K562 (cell line): ENCODE results near the gene FOXL2NB. TPM values are rescaled to one million over a fixed set of nuclear protein-coding genes. Genes with fewer than 3 reads are reported as not detected.

Experiments
- ATAC-seq: fragments of 200-7000 bp; cut with Tn5 transposase; 3 replicates; pipeline ENCODE4 v1.9.1; 2020; ENCODE audit warnings: moderate library complexity
- BruUV-seq: library from RNA; stranded (reverse); fragments of 400-500 nt; replicated peaks from 2 replicates; lab custom pipeline; 2021; lab: Mats Ljungman, UMichigan
- CTCF ChIA-PET: fragments of 300-600 bp; formaldehyde crosslinking; extraction: SDS; loops from one replicate; lab custom pipeline; 2021; ENCODE audit warnings: low intra/inter-chr PET ratio; lab: Yijun Ruan, JAX
- POLR2A ChIA-PET: fragments of 300-600, 350-650 bp; sonication (Branson Sonifier 250); formaldehyde crosslinking; extraction: SDS; loops from one replicate; lab custom pipeline; 2021; ENCODE audit warnings: antibody characterized with exemption, inconsistent platforms; lab: Yijun Ruan, JAX
- DNase-seq, 4 experiments: peaks; one replicate each; pipeline versions ENCODE4 v3.0.0 to v3.0.0-alpha.2; 2011 to 2018; ENCODE audit warnings: low spot score in 3 of 4, mixed read lengths in 3 of 4; ENCODE audit errors: extremely low read depth in 1 of 4
- FAIRE-seq: peaks from 2 replicates; lab custom pipeline; 2011; peaks lifted over from hg19 to GRCh38; lab: Jason Lieb, UNC
- H2AFZ ChIP-seq: 2 replicates; pipeline ENCODE4 v1.6.0; 2011; ENCODE audit warnings: low read depth, low read length, control low read depth, inconsistent platforms
- H3K27ac ChIP-seq: fragments of 200-600 bp; 3 replicates; pipeline ENCODE4 v1.8.0; 2011; ENCODE audit warnings: low read depth, mild to moderate bottlenecking, control low read depth, inconsistent platforms, low read length, moderate library complexity, mixed read lengths; ENCODE audit errors: extremely low read depth
- H3K27me3 ChIP-seq, 2 experiments: fragments of 300-600 bp in 1 of 2; 2 replicates in 1 of 2; 3 replicates in 1 of 2; pipeline versions ENCODE4 v1.6.0 to v1.8.0; 2011; ENCODE audit warnings: inconsistent platforms in 2 of 2, low read length in 2 of 2, mild to moderate bottlenecking in 1 of 2, mixed read lengths in 1 of 2, moderate library complexity in 1 of 2; ENCODE audit not compliant: control insufficient read depth in 2 of 2, insufficient read depth in 2 of 2
- H3K36me3 ChIP-seq: fragments of 300-600 bp; 3 replicates; pipeline ENCODE4 v1.8.0; 2011; ENCODE audit warnings: mild to moderate bottlenecking, low read length, inconsistent platforms; ENCODE audit not compliant: control insufficient read depth, insufficient read depth
- H3K4me1 ChIP-seq, 2 experiments: fragments of 200-600 bp in 1 of 2; replicated peaks in 1 of 2; 2 replicates in 1 of 2; 3 replicates in 1 of 2; pipeline versions ENCODE4 v1.5.1 to v1.8.0; 2011; ENCODE audit warnings: inconsistent platforms in 2 of 2, low read length in 2 of 2, mild to moderate bottlenecking in 1 of 2, mixed read lengths in 1 of 2, moderate library complexity in 1 of 2; ENCODE audit not compliant: control insufficient read depth in 2 of 2, insufficient read depth in 2 of 2
- H3K4me2 ChIP-seq: 2 replicates; pipeline ENCODE4 v1.6.1; 2011; ENCODE audit warnings: low read length, control low read depth, inconsistent platforms, mixed read lengths; ENCODE audit not compliant: insufficient read depth
- H3K4me3 ChIP-seq: fragments of 200-600 bp; sonication (generic), shearing (Covaris generic); 2 replicates; pipeline ENCODE4 v1.5.1; 2016; ENCODE audit warnings: control low read depth, inconsistent platforms
- H3K79me2 ChIP-seq: fragments of 200-600 bp; 3 replicates; pipeline ENCODE4 v1.8.0; 2011; ENCODE audit warnings: low read length, inconsistent platforms; ENCODE audit not compliant: control insufficient read depth, insufficient read depth
- H3K9ac ChIP-seq, 2 experiments: 2 replicates each; pipeline versions ENCODE4 v1.6.0 to v1.6.1; 2011; ENCODE audit warnings: low read depth in 2 of 2, low read length in 2 of 2, control low read depth in 1 of 2, inconsistent platforms in 1 of 2, mild to moderate bottlenecking in 1 of 2, mixed read lengths in 1 of 2; ENCODE audit not compliant: insufficient read depth in 1 of 2
- H3K9me1 ChIP-seq: one replicate; pipeline ENCODE4 v1.6.0; 2011; ENCODE audit warnings: inconsistent platforms, mild to moderate bottlenecking, low read length, moderate library complexity; ENCODE audit not compliant: control insufficient read depth, insufficient read depth
- H3K9me3 ChIP-seq: replicated peaks from 2 replicates; pipeline ENCODE4 v1.5.1; 2011; ENCODE audit warnings: low read depth, low read length, inconsistent platforms; ENCODE audit not compliant: control insufficient read depth, insufficient read depth
- H4K20me1 ChIP-seq: replicated peaks from 2 replicates; pipeline ENCODE4 v1.6.1; 2011; ENCODE audit warnings: low read length, inconsistent platforms, mixed read lengths; ENCODE audit not compliant: control insufficient read depth, insufficient read depth
- NCOA4 ChIP-seq: fragments of 450-650 bp; IDR thresholded peaks from 2 replicates; pipeline ENCODE4 v1.6.1; 2018; ENCODE audit warnings: mild to moderate bottlenecking; ENCODE audit not compliant: partially characterized antibody
- PKNOX1 ChIP-seq: fragments of 450-650 bp; IDR thresholded peaks from 2 replicates; pipeline ENCODE4 v1.6.1; 2016
- PPARD ChIP-seq: fragments of 250-450 bp; sonication (Bioruptor Pico); IDR thresholded peaks from 2 replicates; pipeline ENCODE4 v1.8.0; 2022; ENCODE audit warnings: inconsistent platforms, mild to moderate bottlenecking, moderate library complexity
- SFPQ ChIP-seq: fragments of 200-400 bp; formaldehyde crosslinking; IDR thresholded peaks from 2 replicates; pipeline ENCODE4 v1.6.1; 2017; ENCODE audit warnings: mild to moderate bottlenecking, low read depth, low read length, moderate library complexity
- SNRNP70 ChIP-seq: fragments of 200-400 bp; formaldehyde crosslinking; optimal IDR thresholded peaks from 2 replicates; pipeline ENCODE3; 2017; ENCODE audit warnings: low read depth, low read length
- SPI1 ChIP-seq: IDR thresholded peaks from 2 replicates; pipeline ENCODE4 v1.6.1; 2011; ENCODE audit warnings: low read depth, low read length, control low read depth, borderline replicate concordance
- ZC3H11A ChIP-seq: IDR thresholded peaks from 2 replicates; pipeline ENCODE4 v1.6.1; 2012; ENCODE audit warnings: low read depth, low read length, improper control_type of control experiment
- ZEB2 ChIP-seq: fragments of 450-650 bp; IDR thresholded peaks from 2 replicates; pipeline ENCODE4 v1.6.1; 2016
- ZNF175 ChIP-seq: fragments of 200-800 bp; sonication (Bioruptor generic); IDR thresholded peaks from 2 replicates; pipeline ENCODE4 v1.6.1; 2016; ENCODE audit warnings: low read depth, mild to moderate bottlenecking, missing genetic modification characterization, missing compliant biosample characterization
- WGBS: fragments of 100-300 bp; shearing (Covaris generic); methylation state at CpG from one replicate; pipeline ENCODE4 v1.1.6; 2016; ENCODE audit warnings: low coverage, mixed read lengths; ENCODE audit not compliant: insufficient coverage; ENCODE audit errors: missing lambda C conversion rate; 5-methylcytosine and 5-hydroxymethylcytosine counted together
- in situ Hi-C: fragments of 300-500 bp; cut with MboI; formaldehyde crosslinking; loops from 4 replicates; pipeline ENCODE4 v1.15.0; 2018; ENCODE audit warnings: inconsistent platforms, mixed read lengths
- intact Hi-C: fragments of 100-400 bp; cut with micrococcal nuclease; formaldehyde crosslinking; loops from 2 replicates; pipeline ENCODE4 v1.14.2; 2022
- polyA plus RNA-seq, 8 experiments: library from polyadenylated mRNA; depleted of rRNA in 4 of 8; stranded (reverse) in 5 of 8; unstranded in 3 of 8; fragments of >200 nt; fragmentation: Nextera tagmentation in 2 of 8; fragmentation: Illumina TruSeq in 1 of 8; extraction: Ambion mirVana in 2 of 8; extraction: Trizol in 1 of 8; gene quantifications; 2 replicates each; pipeline versions ENCODE4 v1.2.1 to v1.2.3, GENCODE V29; 2011 to 2014; ENCODE audit warnings: inconsistent platforms in 1 of 8, missing spikeins in 1 of 8
- total RNA-seq, 7 experiments: library from RNA; depleted of rRNA in 6 of 7; stranded (reverse); fragments of >200 nt in 6 of 7; fragmentation: Illumina TruSeq in 2 of 7; extraction: Trizol in 2 of 7; gene quantifications; 2 replicates each; pipeline versions ENCODE4 v1.2.1 to v1.2.3, GENCODE V29; 2011 to 2021; ENCODE audit warnings: low replicate concordance in 1 of 7

FOXL2NB gene
- total and polyA plus RNA-seq, 9 of the 15 experiments (the other 6 are each of a cell fraction or from before 2014, with no cell fraction given), result 0.71 to 17.4 (median 9.0) TPM

GRCh38 chr3:138923531-138923994 lies 23.5 kb upstream of the FOXL2NB start (continued):
- TF ChIP-seq ZNF175 (no peak), SFPQ (no peak), PKNOX1 (peak; percentile 69; the same call in 1 of the 2 replicates), NCOA4 (no peak)

GRCh38 chr3:138928727-138929372 lies 18.2 kb upstream of the FOXL2NB start:
- Histone ChIP-seq H4K20me1 (no peaks in the 10 kb centered on the region), H3K36me3 (no peaks in the 10 kb centered on the region), H3K9me3 (no peaks in the 10 kb centered on the region), H3K4me1 (peaks cover 0 to 6% of the 10 kb centered on the region in 2 experiments; a peak in 2 of 5 replicates), H3K4me2 (no peak overlapping the region), H3K79me2 (no peaks in the 10 kb centered on the region), H3K4me3 (no peak overlapping the region), H2AFZ (no peak overlapping the region), H3K9ac (no peak overlapping the region), H3K9me1 (no peaks in the 10 kb centered on the region), H3K27me3 (no peaks in the 10 kb centered on the region), H3K27ac (no peak overlapping the region)
- FAIRE-seq, result no peak
- TF ChIP-seq ZEB2 (no peak), SNRNP70 (no peak), PPARD (CRISPR knock-in tag) (no peak), SPI1 (0 out of 2 replicates have a peak, but pooled peaks have one; percentile 6), ZC3H11A (no peak)
- CTCF ChIA-PET, result no interaction called here
- in situ Hi-C loops, result loop anchor here (25.0 kb wide), 1 partner anchor 867 kb away; no protein-coding TSS in a partner anchor
- no TSS peak for BruUV-seq
- no peak for DNase-seq
- intact Hi-C loops, result no loop called here
- ATAC-seq, result no peak
- POLR2A ChIA-PET, result interaction anchor here (0.7 kb wide), 2 partner anchors 123 to 1398 kb away, joined by 3 to 4 read pairs; no protein-coding TSS in a partner anchor
- 73% methylated on average over 37 of the region's 42 CpGs for WGBS
